Stimulated activated CD8-positive, alpha-beta memory T cell treated with anti-CD3 and anti-CD28 coated beads, Interleukin-15, amount 100 ng/mL, for 48 hours (primary cell): ENCODE results near the gene IFRD2.
A peak's percentile ranks its signal among the peaks of the same experiment; 100 is the strongest.
"Not testable (repeated sequence)": the region's sequence is repeated elsewhere in the genome, so short reads cannot be mapped to it uniquely, and the experiment has no call there.

Experiments
- DNase-seq, 2 donors: peaks; one replicate each; pipeline ENCODE4 v3.0.0-alpha.2; 2020; ENCODE audit warnings: low read depth in 2 of 2

IFRD2 gene

GRCh38 chr3:50286322-50287227, 5.7 kb downstream of the IFRD2 start:
- no peak for DNase-seq

- DNase-seq, result not testable (repeated sequence)
Measured at GRCh38 chr3:50284121-50284520, 8.1 kb downstream of the IFRD2 start.

GRCh38 chr3:50279255-50280016, 12.8 kb downstream of the IFRD2 start:
- DNase-seq, result no peak

- DNase-seq, result no peak
Measured at GRCh38 chr3:50278880-50279224, 13.4 kb downstream of the IFRD2 start, which contains the start of gene LSMEM2. TSS of gene LSMEM2 (plus strand) at chr3:50279087. CDS start at chr3:50279114, 27 bp downstream.

- DNase-seq, result no peak
Measured at GRCh38 chr3:50278123-50278879, 13.9 kb downstream of the IFRD2 start.

- no peak for DNase-seq
Measured at GRCh38 chr3:50276762-50277101, 15.5 kb downstream of the IFRD2 start.

- no peak for DNase-seq
Measured at GRCh38 chr3:50275996-50276761, 16.1 kb downstream of the IFRD2 start.

GRCh38 chr3:50275141-50275995, 16.9 kb downstream of the IFRD2 start:
- no peak for DNase-seq

GRCh38 chr3:50274371-50275104, 17.7 kb downstream of the IFRD2 start:
- DNase-seq, result peak; percentile 48 to 55

- DNase-seq, result no peak
Measured at GRCh38 chr3:50273689-50274065, 18.6 kb downstream of the IFRD2 start.

- DNase-seq, result peak; percentile 76 to 80
Measured at GRCh38 chr3:50272911-50273688, 19.1 kb downstream of the IFRD2 start.

- not testable (repeated sequence) for DNase-seq
Measured at GRCh38 chr3:50272538-50272910, 19.7 kb downstream of the IFRD2 start.

- DNase-seq, result no peak
Measured at GRCh38 chr3:50271314-50271936, 20.8 kb downstream of the IFRD2 start.

GRCh38 chr3:50270422-50271224, 21.6 kb downstream of the IFRD2 start:
- no peak for DNase-seq

- no peak for DNase-seq
Measured at GRCh38 chr3:50269977-50270413, 22.2 kb downstream of the IFRD2 start.

GRCh38 chr3:50269460-50269859, 22.8 kb downstream of the IFRD2 start:
- no peak for DNase-seq

- DNase-seq, result no peak
Measured at GRCh38 chr3:50268703-50269451, 23.4 kb downstream of the IFRD2 start, which contains the start of gene SEMA3B. TSS of gene SEMA3B (plus strand) at chr3:50269147. CDS start at chr3:50269241, 94 bp downstream.
